ENCODE results near the gene PARD3. TPM values are rescaled to one million over a fixed set of nuclear protein-coding genes. Genes with fewer than 3 reads are reported as not detected.

PARD3 gene
- total RNA-seq, 4 donors from 2014 or later: 39.2 to 124 (median 48.0) TPM

GRCh38 chr10:34420273-34420672, 394.8 kb downstream of the PARD3 start:
- TF ChIP-seq CTCF (IDR thresholded peaks at IDR 0.05) (no peak), POLR2A (IDR thresholded peaks at IDR 0.05) (no peak)

GRCh38 chr10:34415039-34415438, 400.1 kb downstream of the PARD3 start:
- Histone ChIP-seq H3K4me1 (no peaks in the 10 kb centered on the region), H3K9me3 (no peaks in the 10 kb centered on the region), H3K4me3 (no peak overlapping the region), H3K27ac (no peak overlapping the region), H3K36me3 (no peaks in the 10 kb centered on the region), H3K27me3 (no peaks in the 10 kb centered on the region)
- TF ChIP-seq CTCF (IDR thresholded peaks at IDR 0.05): no peak
- no peak for TF ChIP-seq POLR2A (IDR thresholded peaks at IDR 0.05)
- no peak for DNase-seq

More at GRCh38 chr10:34420273-34420672, 394.8 kb downstream of the PARD3 start:
- no peaks in the 10 kb centered on the region for H3K36me3 ChIP-seq
- no peak overlapping the region for H3K27ac ChIP-seq
- no peaks in the 10 kb centered on the region for H3K9me3 ChIP-seq
- DNase-seq: no peak
- no peak overlapping the region for H3K4me3 ChIP-seq
- no peaks in the 10 kb centered on the region for H3K27me3 ChIP-seq
- H3K4me1 ChIP-seq: no peaks in the 10 kb centered on the region

- H3K27me3 ChIP-seq: no peaks in the 10 kb centered on the region
- no peak overlapping the region for H3K27ac ChIP-seq
- TF ChIP-seq POLR2A (IDR thresholded peaks at IDR 0.05): no peak
- no peak for TF ChIP-seq CTCF (IDR thresholded peaks at IDR 0.05)
These were observed 401.1 kb downstream of the PARD3 start for GRCh38 chr10:34413756-34414587.

GRCh38 chr10:34413214-34413613, 401.9 kb downstream of the PARD3 start:
- Histone ChIP-seq H3K9me3 (no peaks in the 10 kb centered on the region), H3K36me3 (no peaks in the 10 kb centered on the region), H3K27ac (no peak overlapping the region), H3K4me3 (no peak overlapping the region), H3K27me3 (no peaks in the 10 kb centered on the region), H3K4me1 (no peaks in the 10 kb centered on the region)
- no peak for DNase-seq
- TF ChIP-seq POLR2A (IDR thresholded peaks at IDR 0.05): no peak
- TF ChIP-seq CTCF (IDR thresholded peaks at IDR 0.05): no peak

More at GRCh38 chr10:34413756-34414587, 401.1 kb downstream of the PARD3 start:
- H3K9me3 ChIP-seq: no peaks in the 10 kb centered on the region
- DNase-seq: no peak
- no peaks in the 10 kb centered on the region for H3K4me1 ChIP-seq
- no peaks in the 10 kb centered on the region for H3K36me3 ChIP-seq
- H3K4me3 ChIP-seq: no peak overlapping the region

- H3K4me3 ChIP-seq: no peak overlapping the region
- TF ChIP-seq POLR2A (IDR thresholded peaks at IDR 0.05): no peak
- TF ChIP-seq CTCF (IDR thresholded peaks at IDR 0.05): no peak
- no peaks in the 10 kb centered on the region for H3K9me3 ChIP-seq
- peaks cover 0 to 5% (median 0%) of the 10 kb centered on the region in 4 donors for H3K4me1 ChIP-seq
- H3K36me3 ChIP-seq: no peaks in the 10 kb centered on the region
- H3K27me3 ChIP-seq: no peaks in the 10 kb centered on the region
- H3K27ac ChIP-seq: no peak overlapping the region
- no peak for DNase-seq
These were observed 406.1 kb downstream of the PARD3 start for GRCh38 chr10:34408956-34409355.

All from Peyer's patch (tissue), 4 donors.